ENCODE measurements around the gene C12orf75.

Gene C12orf75

GRCh38 chr12:105368047-105368646 lies 37.7 kb downstream of the C12orf75 start:
- no peaks in the 10 kb centered on the region for H3K9me3 ChIP-seq (ENCODE audit: severe bottlenecking)
- no peak for DNase-seq
- H3K27ac ChIP-seq = no peak overlapping the region
- TF ChIP-seq CTCF (IDR thresholded peaks at IDR 0.05; ENCODE audit: low read depth, low read length) = no peak
- no peaks in the 10 kb centered on the region for H3K27me3 ChIP-seq (ENCODE audit: insufficient read depth, low read depth, severe bottlenecking)
- no peaks in the 10 kb centered on the region for H3K36me3 ChIP-seq
- no peak overlapping the region for H3K4me3 ChIP-seq (ENCODE audit: low read depth, low read length)

GRCh38 chr12:105369014-105369413 lies 38.5 kb downstream of the C12orf75 start:
- H3K9me3 ChIP-seq (ENCODE audit: severe bottlenecking) = no peaks in the 10 kb centered on the region
- no peak for TF ChIP-seq CTCF (IDR thresholded peaks at IDR 0.05; ENCODE audit: low read depth, low read length)
- DNase-seq = no peak
- no peak overlapping the region for H3K4me3 ChIP-seq (ENCODE audit: low read depth, low read length)
- no peak overlapping the region for H3K27ac ChIP-seq
- no peaks in the 10 kb centered on the region for H3K27me3 ChIP-seq (ENCODE audit: insufficient read depth, low read depth, severe bottlenecking)
- H3K36me3 ChIP-seq = no peaks in the 10 kb centered on the region

GRCh38 chr12:105374303-105374702 lies 43.8 kb downstream of the C12orf75 start:
- no peak for TF ChIP-seq CTCF (IDR thresholded peaks at IDR 0.05; ENCODE audit: low read depth, low read length)

GRCh38 chr12:105377077-105377476 lies 46.6 kb downstream of the C12orf75 start:
- DNase-seq = no peak
- no peak overlapping the region for H3K4me3 ChIP-seq (ENCODE audit: low read depth, low read length)
- no peak overlapping the region for H3K27ac ChIP-seq
- H3K36me3 ChIP-seq = no peaks in the 10 kb centered on the region
- no peaks in the 10 kb centered on the region for H3K9me3 ChIP-seq (ENCODE audit: severe bottlenecking)
- TF ChIP-seq CTCF (IDR thresholded peaks at IDR 0.05; ENCODE audit: low read depth, low read length) = no peak
- peaks cover 10% of the 10 kb centered on the region for H3K27me3 ChIP-seq (ENCODE audit: insufficient read depth, low read depth, severe bottlenecking)

More at GRCh38 chr12:105374303-105374702, 43.8 kb downstream of the C12orf75 start:
- DNase-seq = no peak
- Histone ChIP-seq H3K27ac (no peak overlapping the region), H3K4me3 (ENCODE audit: low read depth, low read length) (no peak overlapping the region), H3K9me3 (ENCODE audit: severe bottlenecking) (no peaks in the 10 kb centered on the region), H3K27me3 (ENCODE audit: insufficient read depth, low read depth, severe bottlenecking) (no peaks in the 10 kb centered on the region), H3K36me3 (no peaks in the 10 kb centered on the region)

GRCh38 chr12:105378911-105379310 lies 48.4 kb downstream of the C12orf75 start:
- no peak overlapping the region for H3K4me3 ChIP-seq (ENCODE audit: low read depth, low read length)
- TF ChIP-seq CTCF (IDR thresholded peaks at IDR 0.05; ENCODE audit: low read depth, low read length) = peak; percentile 60
- no peak overlapping the region for H3K27ac ChIP-seq
- H3K27me3 ChIP-seq (ENCODE audit: insufficient read depth, low read depth, severe bottlenecking) = peaks cover 13% of the 10 kb centered on the region
- DNase-seq = peak; percentile 33
- no peaks in the 10 kb centered on the region for H3K36me3 ChIP-seq
- H3K9me3 ChIP-seq (ENCODE audit: severe bottlenecking) = no peaks in the 10 kb centered on the region
